H1 (cell line): ENCODE measurements around the gene THADA. TPM values are rescaled to one million over a fixed set of nuclear protein-coding genes. Genes with fewer than 3 reads are reported as not detected.

Experiments used
- CTCF ChIA-PET: fragments of 300-600 bp; sonication (Branson Sonifier 250); formaldehyde crosslinking; loops from one replicate; lab custom pipeline; 2021; ENCODE audit not compliant: partially characterized antibody; lab: Charles Lee
- POLR2A ChIA-PET: fragments of 300-600 bp; sonication (Branson Sonifier 250); formaldehyde crosslinking; loops from one replicate; lab custom pipeline; 2021; ENCODE audit warnings: inconsistent platforms; ENCODE audit not compliant: partially characterized antibody; lab: Charles Lee
- DNase-seq, 2 experiments: peaks; one replicate each; pipeline versions ENCODE4 v3.0.0 to v3.0.0-alpha.2; 2010 to 2022; ENCODE audit warnings: low spot score in 2 of 2, low read depth in 1 of 2, mixed read lengths in 1 of 2
- FAIRE-seq: peaks from 2 replicates; lab custom pipeline; 2011; peaks lifted over from hg19 to GRCh38; lab: Jason Lieb, UNC
- H2AFZ ChIP-seq: 2 replicates; pipeline ENCODE4 v1.8.1; 2012; ENCODE audit warnings: low read length, inconsistent platforms
- H2AK5ac ChIP-seq: 2 replicates; pipeline ENCODE4 v1.6.1; 2013; ENCODE audit warnings: low read depth, low read length
- H2BK120ac ChIP-seq: replicated peaks from 2 replicates; pipeline ENCODE3; 2013; ENCODE audit warnings: low read depth, low read length, inconsistent platforms
- H2BK12ac ChIP-seq: 2 replicates; pipeline ENCODE4 v1.6.1; 2013; ENCODE audit warnings: low read depth, low read length
- H2BK15ac ChIP-seq: 2 replicates; pipeline ENCODE4 v1.6.1; 2013; ENCODE audit warnings: low read length
- H2BK20ac ChIP-seq: 2 replicates; pipeline ENCODE4 v1.6.1; 2013; ENCODE audit warnings: low read length
- H2BK5ac ChIP-seq: 2 replicates; pipeline ENCODE4 v1.6.1; 2013; ENCODE audit warnings: low read depth, low read length
- H3K14ac ChIP-seq: 2 replicates; pipeline ENCODE4 v1.6.1; 2013; ENCODE audit warnings: inconsistent platforms; ENCODE audit not compliant: insufficient read length
- H3K18ac ChIP-seq: 2 replicates; pipeline ENCODE4 v1.6.1; 2013; ENCODE audit warnings: low read length; ENCODE audit errors: extremely low read depth
- H3K23ac ChIP-seq: 2 replicates; pipeline ENCODE4 v1.6.1; 2013; ENCODE audit warnings: inconsistent platforms; ENCODE audit not compliant: insufficient read length
- H3K23me2 ChIP-seq: 2 replicates; pipeline ENCODE4 v1.6.1; 2013; ENCODE audit warnings: low read depth, low read length
- H3K27ac ChIP-seq: 2 replicates; pipeline ENCODE4 v1.6.1; 2011; ENCODE audit warnings: low read depth, low read length, inconsistent platforms
- H3K27me3 ChIP-seq, 4 experiments: replicated peaks in 1 of 4; 1 replicate in 1 of 4; 2 replicates in 3 of 4; pipeline versions ENCODE4 v1.6.1 to v1.8.1; 2011 to 2013; ENCODE audit warnings: low read length in 3 of 4, mild to moderate bottlenecking in 3 of 4, inconsistent platforms in 2 of 4, mixed read lengths in 2 of 4, moderate library complexity in 1 of 4; ENCODE audit not compliant: control insufficient read depth in 3 of 4, insufficient read depth in 3 of 4; ENCODE audit errors: extremely low read depth in 1 of 4
- H3K36me3 ChIP-seq, 4 experiments: 2 replicates each; pipeline versions ENCODE4 v1.6.1 to v1.8.1; 2011 to 2013; ENCODE audit warnings: mild to moderate bottlenecking in 4 of 4, low read length in 3 of 4, moderate library complexity in 2 of 4, control low read depth in 1 of 4, inconsistent platforms in 1 of 4; ENCODE audit not compliant: insufficient read depth in 4 of 4, control insufficient read depth in 2 of 4
- H3K4ac ChIP-seq: replicated peaks from 2 replicates; pipeline ENCODE3; 2013; ENCODE audit warnings: low read length, low read depth, mixed read lengths, inconsistent platforms; ENCODE audit not compliant: insufficient read length
- H3K4me1 ChIP-seq, 4 experiments: replicated peaks in 1 of 4; 1 replicate in 1 of 4; 2 replicates in 3 of 4; pipeline versions ENCODE4 v1.6.1 to v1.8.1; 2011 to 2013; ENCODE audit warnings: low read length in 3 of 4, inconsistent platforms in 2 of 4, mixed read lengths in 1 of 4; ENCODE audit not compliant: insufficient read depth in 4 of 4, control insufficient read depth in 3 of 4
- H3K4me2 ChIP-seq, 2 experiments: 2 replicates each; pipeline versions ENCODE4 v1.6.1 to v1.8.1; 2011 to 2013; ENCODE audit warnings: low read depth in 2 of 2, low read length in 2 of 2, control low read depth in 1 of 2, inconsistent platforms in 1 of 2, mild to moderate bottlenecking in 1 of 2; ENCODE audit not compliant: insufficient read depth in 1 of 2
- H3K4me3 ChIP-seq, 4 experiments: fragments of 200-600, 300-600 bp in 1 of 4; sonication (generic), shearing (Covaris generic), sonication (Bioruptor Twin) in 1 of 4; 2 replicates each; pipeline versions ENCODE4 v1.5.1 to v1.8.1; 2011 to 2016; ENCODE audit warnings: low read length in 4 of 4, low read depth in 3 of 4, control low read depth in 2 of 4, inconsistent platforms in 2 of 4, mild to moderate bottlenecking in 2 of 4, mixed read lengths in 1 of 4, moderate library complexity in 1 of 4; ENCODE audit not compliant: insufficient read depth in 2 of 4; ENCODE audit errors: extremely low read depth in 1 of 4
- H3K56ac ChIP-seq: replicated peaks from 2 replicates; pipeline ENCODE3; 2013; ENCODE audit warnings: low read depth, mild to moderate bottlenecking, mixed read lengths, low read length, inconsistent platforms; ENCODE audit not compliant: insufficient read length
- H3K79me1 ChIP-seq: 2 replicates; pipeline ENCODE4 v1.6.1; 2013; ENCODE audit warnings: low read depth, low read length, control low read depth
- H3K79me2 ChIP-seq, 2 experiments: 2 replicates each; pipeline versions ENCODE4 v1.6.1 to v1.8.1; 2012 to 2013; ENCODE audit warnings: low read length in 2 of 2, mild to moderate bottlenecking in 2 of 2, inconsistent platforms in 1 of 2; ENCODE audit not compliant: insufficient read depth in 2 of 2, control insufficient read depth in 1 of 2
- H3K9ac ChIP-seq, 4 experiments: replicated peaks in 1 of 4; 1 replicate in 1 of 4; 2 replicates in 3 of 4; pipeline versions ENCODE4 v1.6.1 to v1.8.1; 2011 to 2013; ENCODE audit warnings: low read depth in 3 of 4, low read length in 3 of 4, control low read depth in 2 of 4, mild to moderate bottlenecking in 2 of 4, moderate library complexity in 2 of 4, inconsistent platforms in 1 of 4; ENCODE audit errors: extremely low read depth in 1 of 4
- H3K9me3 ChIP-seq, 2 experiments: 2 replicates each; pipeline versions ENCODE4 v1.6.1 to v1.8.1; 2012 to 2013; ENCODE audit warnings: mild to moderate bottlenecking in 2 of 2, moderate library complexity in 2 of 2, control low read depth in 1 of 2, inconsistent platforms in 1 of 2, low read depth in 1 of 2, low read length in 1 of 2, mixed read lengths in 1 of 2; ENCODE audit not compliant: insufficient read depth in 2 of 2
- H4K20me1 ChIP-seq, 2 experiments: replicated peaks in 1 of 2; 2 replicates each; pipeline versions ENCODE3 to v1.8.1; 2011 to 2013; ENCODE audit warnings: inconsistent platforms in 2 of 2, low read length in 2 of 2, mild to moderate bottlenecking in 1 of 2; ENCODE audit not compliant: insufficient read depth in 2 of 2, control insufficient read depth in 1 of 2
- H4K5ac ChIP-seq: 2 replicates; pipeline ENCODE4 v1.6.1; 2013; ENCODE audit warnings: low read length, low read depth, mixed read lengths, inconsistent platforms; ENCODE audit not compliant: insufficient read length
- H4K8ac ChIP-seq: 2 replicates; pipeline ENCODE4 v1.8.0; 2013; ENCODE audit warnings: mild to moderate bottlenecking, moderate library complexity, low read length, inconsistent platforms; ENCODE audit not compliant: insufficient read depth; ENCODE audit errors: extremely low read depth
- H4K91ac ChIP-seq: replicated peaks from 2 replicates; pipeline ENCODE3; 2013; ENCODE audit warnings: low read length, mixed read lengths, inconsistent platforms; ENCODE audit not compliant: insufficient read length
- BACH1 ChIP-seq: IDR thresholded peaks from 2 replicates; pipeline ENCODE4 v1.6.1; 2012; ENCODE audit warnings: low read length, improper control_type of control experiment
- BRCA1 ChIP-seq: IDR thresholded peaks from 2 replicates; pipeline ENCODE4 v1.6.1; 2012; ENCODE audit warnings: low read depth, low read length, improper control_type of control experiment
- CBX5 ChIP-seq: fragments of 300-800, 300-1000 bp; sonication (generic); IDR thresholded peaks from 2 replicates; pipeline ENCODE4 v1.7.1; 2016; ENCODE audit warnings: antibody characterized with exemption, low read length, low read depth
- FOSL1 ChIP-seq: IDR thresholded peaks from 2 replicates; pipeline ENCODE4 v1.6.1; 2011; ENCODE audit warnings: mild to moderate bottlenecking, low read depth, low read length, moderate library complexity; ENCODE audit not compliant: insufficient read depth
- KDM4A ChIP-seq: IDR thresholded peaks from one replicate; pipeline ENCODE4 v1.7.1; 2012; ENCODE audit warnings: low read depth, mild to moderate bottlenecking, moderate library complexity, low read length, inconsistent platforms; ENCODE audit not compliant: severe bottlenecking
- ZNF274 ChIP-seq: IDR thresholded peaks from 2 replicates; pipeline ENCODE4 v1.7.0; 2012; ENCODE audit warnings: low read length, borderline replicate concordance; ENCODE audit errors: extremely low read depth
- WGBS, 2 experiments: shearing (Covaris generic) in 1 of 2; methylation state at CpG; one replicate each; pipeline versions ENCODE4 v1.1.6 to v1.1.7; 2013 to 2015; ENCODE audit warnings: low lambda C conversion rate in 2 of 2, mixed read lengths in 2 of 2, inconsistent platforms in 1 of 2, low coverage in 1 of 2, missing lambda C conversion rate in 1 of 2; ENCODE audit not compliant: insufficient replicate concordance in 2 of 2, insufficient coverage in 1 of 2, insufficient read length in 1 of 2; ENCODE audit errors: extremely low coverage in 1 of 2, missing lambda C conversion rate in 1 of 2; 5-methylcytosine and 5-hydroxymethylcytosine counted together
- polyA plus RNA-seq, 7 experiments: library from polyadenylated mRNA; depleted of rRNA in 3 of 7; stranded (reverse) in 5 of 7; unstranded in 2 of 7; fragments of >200 nt in 5 of 7; fragments of 200-250 nt in 2 of 7; gene quantifications; 1 replicate in 5 of 7; 2 replicates in 1 of 7; 4 replicates in 1 of 7; pipeline versions ENCODE4 v1.2.1 to v1.2.3, GENCODE V29; 2011 to 2013; ENCODE audit warnings: missing spikeins in 2 of 7, mixed read lengths in 2 of 7
- total RNA-seq: library from RNA; stranded (reverse); fragmentation: NEBNext Ultra II Directional; extraction: Animal tissue kit (Norgen Biotek cat#: 25700); gene quantifications from 2 replicates; pipeline ENCODE4 v1.2.1, GENCODE V29; 2021

Gene THADA
- total and polyA plus RNA-seq, 2 of the 8 experiments (the other 6 are each of a cell fraction or from before 2014, with no cell fraction given): 22.4 to 26.8 TPM

DNA sequence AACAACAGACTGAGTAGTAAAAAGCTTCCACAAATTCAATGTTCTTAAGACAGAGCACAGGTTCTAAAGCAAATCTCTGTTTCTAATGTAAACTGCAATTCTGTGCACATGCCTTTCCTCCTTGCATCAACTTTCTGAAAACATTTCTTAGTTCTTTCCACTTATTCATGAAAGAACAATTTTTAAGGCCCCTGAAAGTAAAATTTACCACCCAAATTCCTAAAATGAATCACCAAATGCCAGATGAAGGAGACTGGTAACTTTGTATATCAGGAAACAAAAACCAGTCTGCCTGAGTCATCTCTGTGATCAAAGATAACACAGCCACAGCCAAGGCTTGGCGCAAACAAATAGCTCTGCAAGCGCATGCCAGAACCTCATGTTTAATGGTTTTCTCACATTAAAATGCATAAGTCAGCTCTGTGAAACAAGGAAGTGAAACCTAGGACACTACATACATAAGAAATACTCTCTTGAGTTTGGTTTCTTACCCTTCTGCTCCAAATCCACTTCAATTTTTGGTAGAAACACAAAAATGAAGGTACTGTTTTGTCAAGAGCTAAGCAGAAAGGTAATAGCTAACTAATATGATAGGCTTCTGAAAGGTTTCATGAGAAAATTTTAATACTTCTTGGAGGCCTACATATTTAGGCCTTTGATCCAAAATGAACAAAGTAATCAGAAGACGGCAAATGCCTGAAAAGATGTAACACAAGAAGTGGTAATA is 169.4 kb downstream of the THADA start:
- Histone ChIP-seq H3K4me3 (no peak overlapping the region), H3K23ac (no peak overlapping the region), H3K4me1 (no peaks in the 10 kb centered on the region), H2AFZ (no peak overlapping the region), H3K18ac (no peak overlapping the region), H2BK120ac (no peak overlapping the region), H3K14ac (no peak overlapping the region), H3K79me1 (no peaks in the 10 kb centered on the region), H4K91ac (no peak overlapping the region), H3K4ac (no peak overlapping the region), H2BK5ac (no peak overlapping the region), H2AK5ac (no peak overlapping the region), H3K9ac (no peak overlapping the region), H3K27me3 (no peaks in the 10 kb centered on the region), H3K56ac (no peak overlapping the region), H2BK20ac (no peak overlapping the region), H2BK15ac (no peak overlapping the region), H4K20me1 (no peaks in the 10 kb centered on the region), H3K27ac (no peak overlapping the region), H3K36me3 (no peaks in the 10 kb centered on the region), H3K79me2 (no peaks in the 10 kb centered on the region), H3K23me2 (no peaks in the 10 kb centered on the region), H3K9me3 (no peaks in the 10 kb centered on the region), H2BK12ac (no peak overlapping the region), H4K8ac (no peak overlapping the region), H3K4me2 (no peak overlapping the region), H4K5ac (no peak overlapping the region)
- WGBS, 2 experiments: 99% methylated on average over 3 of the region's 3 CpGs; no CpG with 5 or more reads in 1 of the 2 experiments
- ChIA-PET POLR2A (no interaction called here), CTCF (interaction anchor here (0.9 kb wide), 1 partner anchor 12 kb away, joined by 3 read pairs; no protein-coding TSS in a partner anchor)
- DNase-seq (no peak), FAIRE-seq (no peak)
- TF ChIP-seq ZNF274 (no peak), BACH1 (no peak), CBX5 (no peak), FOSL1 (no peak), BRCA1 (no peak), KDM4A (no peak)
